HS-27A (cell line): ENCODE data around the gene MYO5C.
A peak's percentile ranks its signal among the peaks of the same experiment; 100 is the strongest.

ENCODE experiments used
- DNase-seq: peaks from one replicate; pipeline ENCODE4 v3.0.0-alpha.2; 2012; ENCODE audit warnings: low read depth, missing footprints

The MYO5C gene

GRCh38 chr15:52295421-52296001 is at the start of gene MYO5C:
Gene MYO5C, minus strand, starts transcription at chr15:52295804. Its CDS starts 168 bp downstream, at chr15:52295636.
- no peak for DNase-seq

GRCh38 chr15:52344592-52344991 is 49.0 kb upstream of the MYO5C start:
- DNase-seq, result no peak

- no peak for DNase-seq
Measured at GRCh38 chr15:52343831-52344230, 48.2 kb upstream of the MYO5C start.

- DNase-seq, result no peak
Measured at GRCh38 chr15:52340093-52340492, 44.5 kb upstream of the MYO5C start.

- DNase-seq, result no peak
Measured at GRCh38 chr15:52338891-52339290, 43.3 kb upstream of the MYO5C start.

- DNase-seq, result no peak
Measured at GRCh38 chr15:52338058-52338457, 42.5 kb upstream of the MYO5C start.

- peak; percentile 47 for DNase-seq
Measured at GRCh38 chr15:52337198-52337853, 41.7 kb upstream of the MYO5C start.

GRCh38 chr15:52336529-52336928 is 40.9 kb upstream of the MYO5C start:
- DNase-seq, result no peak

GRCh38 chr15:52334491-52335160 is 39.0 kb upstream of the MYO5C start:
- peak; percentile 49 for DNase-seq

GRCh38 chr15:52331490-52332240 is 36.1 kb upstream of the MYO5C start:
- DNase-seq, result peak; percentile 24

GRCh38 chr15:52329987-52330386 is 34.4 kb upstream of the MYO5C start:
- DNase-seq, result no peak

GRCh38 chr15:52329150-52329549 is 33.5 kb upstream of the MYO5C start:
- DNase-seq, result no peak

- no peak for DNase-seq
Measured at GRCh38 chr15:52328680-52329079, 33.1 kb upstream of the MYO5C start.

GRCh38 chr15:52326756-52327155 is 31.2 kb upstream of the MYO5C start:
- DNase-seq, result no peak

- no peak for DNase-seq
Measured at GRCh38 chr15:52324109-52324508, 28.5 kb upstream of the MYO5C start.

GRCh38 chr15:52318729-52319500 is 23.3 kb upstream of the MYO5C start:
- no peak for DNase-seq

- no peak for DNase-seq
Measured at GRCh38 chr15:52317688-52318087, 22.1 kb upstream of the MYO5C start.

- DNase-seq, result no peak
Measured at GRCh38 chr15:52317022-52317421, 21.4 kb upstream of the MYO5C start.

- DNase-seq, result no peak
Measured at GRCh38 chr15:52309154-52309548, 13.5 kb upstream of the MYO5C start.

- DNase-seq, result no peak
Measured at GRCh38 chr15:52308446-52309153, 13.0 kb upstream of the MYO5C start.

GRCh38 chr15:52307847-52308246 is 12.2 kb upstream of the MYO5C start:
- DNase-seq, result no peak
